ENCODE measurements around the gene BCL7A.

The BCL7A gene

DNA sequence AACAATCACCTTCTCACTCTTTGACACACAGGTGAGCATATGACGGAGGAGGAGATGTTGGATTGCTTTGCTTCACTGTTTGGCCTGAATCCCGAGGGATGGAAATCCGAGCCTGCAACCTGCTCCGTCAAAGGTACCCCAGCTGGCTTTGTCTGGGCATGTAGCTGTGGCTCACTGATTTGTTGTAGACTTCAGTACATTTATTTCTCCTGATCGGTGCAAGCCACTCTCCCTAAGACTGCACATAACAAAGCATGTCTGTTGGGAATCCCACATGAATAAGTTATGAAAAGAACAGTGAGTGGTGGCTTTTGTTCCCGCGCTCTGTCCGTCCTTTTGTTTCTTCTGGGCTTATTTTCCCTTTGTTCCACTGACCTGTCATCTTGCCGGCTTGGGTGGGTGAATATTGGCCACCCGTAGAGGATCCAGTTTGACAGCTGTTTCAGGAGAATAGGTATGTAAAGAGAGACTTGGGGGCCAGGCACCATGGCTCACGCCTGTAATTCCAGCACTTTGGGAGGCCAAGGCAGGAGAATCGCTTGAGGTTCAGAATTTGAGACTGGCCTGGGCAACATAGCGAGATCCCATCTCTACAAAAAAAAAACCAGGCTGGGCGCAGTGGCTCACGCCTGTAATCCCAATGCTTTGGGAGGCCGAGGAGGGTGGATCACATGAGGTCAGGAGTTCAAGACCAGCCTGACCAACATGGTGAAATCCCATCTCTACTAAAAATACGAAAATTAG is 20.0 kb upstream of the BCL7A start:
- DNase-seq (ENCODE audit: low read depth in 2 of 2): no peak

GRCh38 chr12:122003651-122004611 is 17.8 kb upstream of the BCL7A start:
- DNase-seq (ENCODE audit: low read depth in 2 of 2): no peak

GRCh38 chr12:122004633-122005071 is 17.0 kb upstream of the BCL7A start:
- DNase-seq (ENCODE audit: low read depth in 2 of 2): no peak

DNA sequence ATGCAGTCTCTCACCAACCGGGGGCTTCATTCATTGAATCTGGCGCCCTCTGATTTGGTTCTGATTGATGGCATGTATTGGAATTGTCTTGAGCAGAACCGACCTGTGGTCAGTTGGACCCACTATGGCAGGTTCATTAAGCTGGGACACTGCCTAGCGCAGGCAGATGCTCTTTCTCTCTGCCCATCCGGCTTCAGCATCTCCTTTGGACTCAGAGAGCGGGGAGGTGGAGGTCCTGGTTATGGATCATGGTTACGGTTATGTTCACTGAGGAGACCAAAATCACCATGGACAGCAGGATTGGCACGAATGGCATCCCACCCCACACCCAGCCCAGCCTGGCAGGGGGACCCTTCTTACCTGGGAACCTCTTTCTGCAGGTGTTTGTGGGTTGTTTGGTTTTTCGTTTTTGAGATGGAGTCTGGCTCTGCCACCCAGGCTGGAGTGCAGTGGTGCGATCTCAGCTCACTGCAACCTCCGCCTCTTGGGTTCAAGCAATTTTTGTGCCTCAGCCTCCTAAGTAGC is 16.4 kb upstream of the BCL7A start:
- no peak for DNase-seq (ENCODE audit: low read depth in 2 of 2)

DNA sequence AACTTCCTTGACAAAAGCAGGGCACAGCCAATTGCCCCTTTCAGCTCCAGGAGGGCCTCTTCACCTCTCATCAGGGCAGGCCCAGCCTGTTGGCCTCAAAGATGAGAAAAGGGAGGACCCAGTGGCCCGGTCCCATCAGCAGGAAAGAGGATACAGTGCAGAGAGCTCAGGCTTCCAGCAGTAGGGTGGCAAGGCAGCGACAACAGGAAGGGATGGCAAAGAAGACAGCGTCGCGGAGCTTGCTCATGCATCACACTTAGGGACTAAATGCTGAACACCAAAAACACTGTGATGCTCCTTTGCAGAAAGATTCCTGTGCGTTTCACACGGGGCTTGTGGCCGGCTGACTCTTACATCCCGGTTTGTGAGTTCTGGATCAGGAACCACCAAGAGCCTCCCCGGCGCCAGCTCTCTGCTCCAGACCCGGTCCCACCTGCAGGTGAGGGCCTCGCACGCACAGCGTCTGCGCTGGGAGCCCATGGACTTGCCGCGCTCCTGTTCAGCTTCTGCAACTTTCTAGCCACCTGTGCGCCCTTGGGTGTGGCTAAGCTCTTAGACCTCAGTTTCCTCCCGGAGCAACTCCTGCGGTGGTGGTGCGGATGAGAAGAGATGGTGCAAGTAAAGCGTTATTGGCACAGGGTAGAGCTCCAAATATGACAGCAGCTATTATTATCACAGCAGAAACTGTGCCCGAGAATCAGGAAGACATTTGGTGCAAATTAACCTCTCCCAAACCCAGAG is 15.3 kb upstream of the BCL7A start:
- DNase-seq (ENCODE audit: low read depth in 2 of 2): no peak

DNA sequence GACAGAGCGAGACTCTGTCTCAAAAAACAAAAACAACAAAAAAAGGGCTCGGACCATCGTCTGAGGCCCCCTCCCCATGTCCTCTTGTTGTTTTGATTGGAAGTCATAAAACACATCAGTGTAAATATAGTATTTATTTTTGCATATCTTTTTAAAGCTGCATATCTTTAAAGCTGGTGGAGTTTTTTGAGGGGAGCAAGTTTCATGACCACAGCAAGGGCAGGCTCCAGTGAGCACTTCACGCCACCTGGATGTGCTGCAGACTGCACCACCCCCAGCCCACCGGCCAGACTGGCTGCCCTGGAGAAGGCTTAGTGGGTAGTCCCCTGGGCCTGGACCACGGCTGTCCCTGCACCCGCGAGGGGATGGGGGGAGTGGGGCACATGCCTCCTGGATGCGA is 11.9 kb upstream of the BCL7A start:
- no peak for DNase-seq (ENCODE audit: low read depth in 2 of 2)

DNA sequence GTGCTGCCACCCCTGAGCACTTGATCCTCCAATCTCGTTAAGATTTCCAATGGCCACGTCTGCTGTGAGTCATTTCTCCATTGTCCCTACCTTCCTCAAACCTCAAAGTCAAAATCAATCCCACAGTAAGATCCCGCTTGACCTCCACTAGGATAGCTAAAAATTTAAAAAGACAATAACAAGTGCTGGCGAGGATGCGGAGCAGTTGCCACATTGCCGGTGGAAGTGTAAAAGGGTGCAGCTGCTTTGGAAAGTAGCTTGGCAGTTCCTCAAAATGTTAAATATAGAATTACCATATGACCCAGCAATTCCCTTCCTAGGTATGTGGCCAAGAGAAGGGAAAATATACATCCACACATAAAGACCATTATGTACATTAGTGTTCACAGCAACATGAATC is 9.5 kb upstream of the BCL7A start:
- DNase-seq (ENCODE audit: low read depth in 2 of 2): no peak

DNA sequence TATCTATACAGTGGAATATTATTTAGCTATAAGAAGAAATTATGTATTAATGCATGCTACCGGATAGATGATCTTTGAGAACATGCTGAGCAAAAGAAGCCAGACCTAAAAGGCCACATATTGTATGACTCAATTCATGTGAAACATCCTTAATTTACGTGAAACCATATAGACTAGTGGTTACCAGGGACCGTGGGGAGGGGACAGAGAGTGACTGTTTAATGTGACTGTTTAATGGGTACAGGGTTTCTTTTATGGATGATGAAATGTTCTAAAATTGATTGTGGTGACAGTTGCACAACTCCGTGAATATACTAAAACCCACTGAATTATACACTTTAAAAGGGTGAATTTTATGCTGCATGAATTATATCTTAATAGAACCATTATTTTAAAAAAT is 8.5 kb upstream of the BCL7A start:
- no peak for DNase-seq (ENCODE audit: low read depth in 2 of 2)

DNA sequence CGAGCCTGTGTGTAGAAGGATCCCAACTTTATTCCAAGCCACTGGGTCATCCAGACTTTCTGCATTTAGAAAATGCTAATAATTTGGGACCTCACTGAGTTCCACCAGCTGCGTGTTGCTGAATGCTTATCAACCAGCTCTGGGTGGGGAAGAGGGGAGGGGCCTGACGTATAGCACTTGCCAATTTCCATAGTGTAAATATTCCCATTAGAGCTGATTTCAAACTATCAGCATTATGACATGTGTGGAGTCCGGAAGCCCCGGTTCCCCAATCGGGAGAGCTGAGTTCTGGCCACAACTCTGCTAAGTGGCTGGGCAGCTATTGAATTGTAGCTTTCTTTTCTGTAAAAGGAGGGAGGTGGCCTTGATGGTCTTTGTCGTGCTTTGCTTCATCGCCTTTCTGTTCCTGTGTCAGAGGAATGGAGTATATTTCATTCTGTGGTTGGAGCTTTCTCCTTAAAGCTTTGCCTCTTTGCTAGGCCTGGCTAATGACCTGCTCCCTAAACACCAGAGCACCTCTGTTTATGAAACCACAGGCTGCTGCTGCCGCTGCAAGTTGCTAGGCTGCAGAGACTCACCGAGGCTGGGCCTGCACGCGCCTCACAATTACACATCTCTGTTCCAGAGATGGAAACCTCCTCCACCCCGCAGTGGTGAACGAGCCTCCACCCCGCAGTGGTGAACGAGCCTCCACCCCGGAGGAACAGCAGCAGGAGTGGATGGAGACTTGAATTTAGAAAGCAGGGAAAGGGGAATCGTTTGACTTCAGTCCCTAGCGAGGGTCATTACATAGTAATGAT is 7.7 kb upstream of the BCL7A start:
- no peak for DNase-seq (ENCODE audit: low read depth in 2 of 2)

GRCh38 chr12:122014781-122015180 is 6.9 kb upstream of the BCL7A start:
- DNase-seq (ENCODE audit: low read depth in 2 of 2): no peak

DNA sequence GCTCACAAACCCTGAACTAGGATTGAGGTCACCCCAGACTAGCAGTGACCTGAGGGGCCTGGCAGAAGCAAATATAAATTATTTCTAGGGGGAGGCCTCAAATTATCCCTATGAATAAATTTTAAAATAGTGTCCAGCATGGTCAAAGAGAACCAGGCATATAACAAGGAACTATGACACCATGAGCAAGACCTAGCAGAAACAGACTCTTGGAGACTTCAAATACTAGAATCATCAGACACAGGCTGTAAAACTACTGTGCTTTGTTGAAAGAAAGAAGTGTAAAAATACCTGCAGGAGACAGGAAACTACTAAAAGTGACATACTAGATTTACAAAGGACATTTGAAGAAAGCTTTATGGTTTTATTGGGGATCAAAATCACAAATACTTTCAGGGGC is 3.2 kb upstream of the BCL7A start:
- no peak for DNase-seq (ENCODE audit: low read depth in 2 of 2)

GRCh38 chr12:122018937-122019336 is 2.7 kb upstream of the BCL7A start:
- no peak for DNase-seq (ENCODE audit: low read depth in 2 of 2)

DNA sequence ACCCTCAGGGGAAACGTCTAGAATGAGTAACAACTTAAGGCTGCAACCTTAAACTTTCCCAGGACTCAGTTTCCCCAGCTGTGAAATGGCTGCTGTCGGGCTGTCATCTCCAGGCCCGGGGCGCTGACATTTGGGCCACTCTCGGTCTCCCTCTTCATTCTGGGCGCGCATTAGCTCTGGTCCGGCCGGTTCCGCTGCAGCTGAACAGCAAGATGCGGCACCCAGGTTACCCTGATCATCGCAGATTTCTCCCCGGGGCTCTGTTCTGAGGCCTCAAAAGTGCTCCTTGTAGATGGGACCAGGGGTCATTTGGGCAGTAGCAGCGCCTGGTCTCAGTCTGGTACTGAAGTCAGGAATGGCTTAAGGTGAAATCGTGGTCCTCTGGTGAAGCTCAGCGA is 890 bp upstream of the BCL7A start:
- DNase-seq (ENCODE audit: low read depth in 2 of 2): no peak

- no peak for DNase-seq (ENCODE audit: low read depth in 2 of 2)
These were observed 377 bp upstream of the BCL7A start for GRCh38 chr12:122021193-122021821.

DNA sequence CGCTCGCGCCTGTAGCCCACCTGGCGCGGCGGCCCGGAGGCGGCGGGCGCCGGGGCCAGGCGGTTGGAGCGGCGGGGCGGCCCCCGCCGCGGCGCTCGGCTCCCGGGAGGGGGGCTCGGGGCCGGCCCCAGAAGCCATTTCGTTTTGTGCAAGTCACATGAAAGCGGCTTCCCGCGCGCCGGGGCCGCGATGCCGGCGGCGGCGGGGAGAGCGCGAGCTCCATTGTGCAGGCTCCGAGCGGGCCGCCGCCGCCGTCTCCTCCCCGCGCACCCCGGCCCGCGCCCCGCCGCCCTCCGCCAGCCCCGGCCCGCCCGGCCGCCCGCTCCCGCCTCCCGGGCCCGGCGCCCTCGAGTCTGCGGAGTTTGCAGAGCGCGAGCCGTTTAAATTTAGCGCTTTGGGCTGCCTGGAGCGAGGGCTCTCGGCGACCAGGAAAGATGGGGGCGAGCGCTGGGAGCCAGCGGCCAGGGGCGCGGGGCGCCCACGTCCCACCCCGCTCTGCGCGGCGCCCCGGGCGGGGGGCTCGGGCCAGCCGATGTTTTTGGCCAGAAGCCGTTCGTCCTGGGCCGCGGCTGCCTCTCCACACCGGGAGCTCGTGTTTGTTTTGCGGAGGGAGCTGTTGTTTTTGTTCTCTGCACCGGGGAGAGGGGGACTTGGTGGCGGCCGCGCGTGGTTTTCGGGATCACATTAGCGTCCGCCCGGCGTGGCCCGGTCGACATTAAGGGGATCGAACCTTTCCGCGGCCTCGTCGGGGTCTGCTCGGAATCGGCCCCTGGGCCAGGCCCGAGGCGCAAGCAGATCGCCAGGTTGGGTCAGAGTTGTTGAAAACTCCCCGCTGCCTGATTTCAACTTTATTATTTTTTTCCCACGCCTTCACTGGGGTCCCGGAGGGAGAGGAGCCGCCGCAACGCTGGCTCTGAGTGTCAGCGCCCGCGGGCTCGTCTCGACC is 982 bp downstream of the BCL7A start:
- no peak for DNase-seq (ENCODE audit: low read depth in 2 of 2)

DNA sequence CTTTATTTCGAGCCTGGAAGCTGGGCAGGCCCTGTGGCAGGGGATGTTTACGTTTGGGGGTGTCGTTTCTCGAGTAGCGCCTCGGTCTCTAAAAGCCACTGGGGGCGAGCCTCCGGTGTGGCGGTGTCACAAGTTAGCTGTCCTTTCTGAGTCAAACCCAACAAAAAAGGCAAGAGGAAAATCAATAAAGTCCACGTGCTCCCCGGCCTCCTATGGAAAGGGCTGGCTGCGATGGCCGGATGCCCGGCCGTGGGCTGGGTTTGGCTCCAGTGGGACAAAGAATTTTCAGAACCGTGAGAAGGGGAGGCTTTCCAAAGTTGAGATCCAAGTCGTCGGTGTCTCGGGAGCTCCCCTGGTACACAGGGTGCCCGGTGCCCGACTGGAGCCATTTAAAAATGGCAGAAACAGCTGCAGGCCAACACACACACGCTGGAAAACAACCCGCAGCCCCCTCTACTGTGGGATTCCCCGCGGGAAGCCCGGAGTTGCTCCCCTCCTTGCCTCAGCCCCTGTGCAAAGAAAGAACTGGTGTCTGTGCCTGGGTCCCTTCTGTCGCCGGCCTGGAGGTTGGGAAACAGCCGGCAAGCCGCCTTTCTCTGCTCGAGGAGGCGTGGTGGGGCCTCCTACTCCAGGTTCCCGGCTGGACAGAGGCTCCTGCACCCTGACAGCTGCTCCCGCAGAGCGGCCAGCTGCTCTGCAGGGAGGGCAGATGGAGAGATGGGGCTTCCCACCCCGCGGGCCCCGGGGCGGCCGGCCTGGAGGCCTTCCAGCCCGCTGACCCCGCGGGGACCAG is 1.9 kb downstream of the BCL7A start:
- DNase-seq (ENCODE audit: low read depth in 2 of 2): no peak

- no peak for DNase-seq (ENCODE audit: low read depth in 2 of 2)
These were observed 2.6 kb downstream of the BCL7A start for GRCh38 chr12:122024132-122024785.

GRCh38 chr12:122026706-122027333 is 5.1 kb downstream of the BCL7A start:
- no peak for DNase-seq (ENCODE audit: low read depth in 2 of 2)

Data from stimulated activated CD4-positive, alpha-beta T cell treated with anti-CD3 and anti-CD28 coated beads, Interleukin-12 subunit alpha, Interleukin-12 subunit beta, amount 100 ng/mL, for 24 hours (primary cell).